Measurements from ENCODE around the gene PRR19. TPM values are rescaled to one million over a fixed set of nuclear protein-coding genes. Genes with fewer than 3 reads are reported as not detected.

PRR19 gene
- total and polyA plus RNA-seq, 7 experiments from 2014 or later = 0.32 to 0.68 (median 0.44) TPM; not detected in 1

DNA sequence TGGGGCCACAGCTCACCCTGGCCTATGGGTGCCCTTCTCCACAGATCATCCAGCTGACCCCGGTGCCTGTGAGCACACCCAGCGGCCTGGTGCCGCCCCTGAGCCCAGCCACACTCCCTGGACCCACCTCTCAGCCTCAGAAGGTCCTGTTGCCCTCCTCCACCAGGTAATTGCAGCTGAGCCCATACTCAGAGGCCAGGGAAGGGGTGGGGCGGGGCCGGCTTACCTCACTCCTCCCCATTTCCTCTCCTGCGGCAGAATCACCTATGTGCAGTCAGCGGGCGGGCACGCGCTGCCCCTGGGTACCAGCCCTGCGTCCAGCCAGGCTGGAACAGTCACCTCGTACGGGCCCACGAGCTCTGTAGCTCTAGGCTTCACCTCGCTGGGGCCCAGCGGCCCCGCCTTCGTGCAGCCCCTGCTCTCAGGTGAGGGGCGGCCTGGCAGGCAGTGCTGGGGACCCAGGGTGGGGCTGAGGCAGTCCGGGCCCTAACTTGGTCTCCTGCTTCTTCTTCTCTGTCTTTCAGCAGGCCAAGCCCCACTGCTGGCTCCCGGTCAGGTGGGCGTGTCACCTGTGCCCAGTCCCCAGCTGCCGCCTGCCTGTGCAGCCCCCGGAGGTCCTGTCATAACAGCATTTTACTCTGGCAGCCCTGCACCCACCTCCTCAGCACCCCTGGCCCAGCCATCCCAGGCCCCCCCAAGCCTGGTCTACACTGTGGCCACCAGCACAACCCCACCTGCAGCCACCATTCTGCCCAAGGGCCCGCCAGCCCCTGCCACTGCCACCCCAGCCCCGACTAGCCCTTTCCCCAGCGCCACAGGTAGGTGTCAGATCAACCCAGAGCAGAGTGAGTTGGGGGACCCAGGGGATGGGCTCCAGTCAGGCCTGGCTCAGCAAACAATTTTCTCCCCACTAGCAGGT is 9.6 kb upstream of the PRR19 start:
- POLR2A ChIA-PET = interaction anchor here (1.3 kb wide), 1 partner anchor 15 kb away, joined by 3 read pairs; no protein-coding TSS in a partner anchor
- H3K36me3 ChIP-seq (ENCODE audit: control insufficient read depth in 2 of 3, insufficient read depth in 3 of 3, low read length in 3 of 3) = peaks cover 0 to 86% (median 10%) of the 10 kb centered on the region in 3 experiments
- Mint-ChIP-seq H3K9me3 (peaks cover 0 to 2% (median 0%) of the 10 kb centered on the region in 11 donors), H3K27me3 (no peaks in the 10 kb centered on the region), H3K27ac (peak overlapping the region in 5 of 9 donors; percentile 10 to 76 (median 46)), H3K4me3 (peak overlapping the region in 1 of 10 donors; percentile 50), H3K4me1 (peaks cover 8 to 16% (median 11%) of the 10 kb centered on the region in 7 donors), H3K36me3 (peaks cover 0 to 11% (median 8%) of the 10 kb centered on the region in 5 donors)
- no peak overlapping the region for H3K27ac ChIP-seq (ENCODE audit: low read depth, low read length)
- H3K27me3 ChIP-seq (ENCODE audit: control insufficient read depth in 2 of 2, insufficient read depth in 2 of 2, low read length in 2 of 2) = no peaks in the 10 kb centered on the region
- ATAC-seq = no peak
- H3K9me3 ChIP-seq (ENCODE audit: control insufficient read depth in 2 of 3, low read length in 3 of 3) = no peaks in the 10 kb centered on the region
- H3K4me3 ChIP-seq (ENCODE audit: low read length) = no peak overlapping the region
- CTCF ChIA-PET = no interaction called here
- DNase-seq = no peak
- H3K4me1 ChIP-seq (ENCODE audit: control insufficient read depth in 2 of 2, insufficient read depth in 2 of 2, low read length in 2 of 2) = peaks cover 0 to 8% of the 10 kb centered on the region in 2 donors
- intact Hi-C loops (cut with micrococcal nuclease) = no loop called here

DNA sequence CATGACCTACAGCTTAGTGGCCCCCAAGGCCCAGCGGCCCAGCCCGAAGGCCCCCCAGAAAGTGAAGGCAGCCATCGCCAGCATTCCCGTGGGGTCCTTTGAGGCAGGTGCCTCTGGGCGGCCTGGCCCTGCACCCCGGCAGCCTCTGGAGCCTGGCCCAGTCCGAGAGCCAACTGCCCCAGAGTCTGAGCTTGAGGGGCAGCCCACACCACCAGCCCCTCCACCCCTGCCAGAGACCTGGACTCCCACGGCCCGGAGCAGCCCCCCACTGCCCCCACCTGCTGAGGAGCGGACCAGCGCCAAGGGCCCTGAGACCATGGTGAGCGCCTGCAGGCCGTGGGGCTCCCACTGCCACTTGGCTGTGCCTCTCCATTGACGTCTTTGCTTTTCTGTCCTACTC is 9.0 kb upstream of the PRR19 start:
- no peak overlapping the region for H3K4me3 ChIP-seq (ENCODE audit: low read length)
- H3K36me3 ChIP-seq (ENCODE audit: control insufficient read depth in 2 of 3, insufficient read depth in 3 of 3, low read length in 3 of 3) = peaks cover 0 to 80% (median 6%) of the 10 kb centered on the region in 3 experiments
- no peaks in the 10 kb centered on the region for H3K9me3 ChIP-seq (ENCODE audit: control insufficient read depth in 2 of 3, low read length in 3 of 3)
- ChIA-PET CTCF (interaction anchor here (0.9 to 1.1 kb wide), 2 partner anchors 182 to 185 kb away, joined by 3 to 5 read pairs; no protein-coding TSS in a partner anchor), POLR2A (no interaction called here)
- H3K27me3 ChIP-seq (ENCODE audit: control insufficient read depth in 2 of 2, insufficient read depth in 2 of 2, low read length in 2 of 2) = no peaks in the 10 kb centered on the region
- peak overlapping the region in 2 of 9 donors; percentile 46 to 71 for H3K27ac Mint-ChIP-seq
- no peak overlapping the region for H3K4me3 Mint-ChIP-seq
- H3K27me3 Mint-ChIP-seq = no peaks in the 10 kb centered on the region
- H3K36me3 Mint-ChIP-seq = peaks cover 0 to 11% (median 8%) of the 10 kb centered on the region in 5 donors
- H3K4me1 Mint-ChIP-seq = peaks cover 8 to 16% (median 11%) of the 10 kb centered on the region in 7 donors
- intact Hi-C loops (cut with micrococcal nuclease) = no loop called here
- H3K27ac ChIP-seq (ENCODE audit: low read depth, low read length) = no peak overlapping the region
- H3K9me3 Mint-ChIP-seq = peaks cover 0 to 2% (median 0%) of the 10 kb centered on the region in 11 donors
- no peak for ATAC-seq
- DNase-seq = no peak
- peaks cover 0 to 8% of the 10 kb centered on the region in 2 donors for H3K4me1 ChIP-seq (ENCODE audit: control insufficient read depth in 2 of 2, insufficient read depth in 2 of 2, low read length in 2 of 2)

DNA sequence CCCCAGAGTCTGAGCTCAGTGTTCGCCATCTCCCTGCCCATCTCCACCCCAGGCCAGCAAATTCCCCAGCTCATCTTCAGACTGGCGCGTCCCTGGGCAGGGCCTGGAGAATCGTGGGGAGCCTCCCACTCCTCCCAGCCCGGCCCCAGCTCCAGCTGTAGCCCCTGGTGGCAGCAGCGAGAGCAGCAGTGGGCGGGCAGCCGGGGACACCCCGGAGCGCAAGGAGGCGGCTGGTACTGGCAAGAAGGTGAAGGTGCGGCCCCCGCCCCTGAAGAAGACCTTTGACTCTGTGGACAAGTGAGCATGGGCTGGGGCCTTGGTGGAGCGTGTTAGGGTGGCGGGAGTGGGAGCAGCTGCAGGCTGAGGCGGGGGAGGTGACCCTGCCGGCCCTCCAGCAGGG is 8.4 kb upstream of the PRR19 start:
- H3K9me3 Mint-ChIP-seq = peaks cover 0 to 2% (median 0%) of the 10 kb centered on the region in 11 donors
- Histone ChIP-seq H3K27ac (ENCODE audit: low read depth, low read length) (no peak overlapping the region), H3K27me3 (ENCODE audit: control insufficient read depth in 2 of 2, insufficient read depth in 2 of 2, low read length in 2 of 2) (no peaks in the 10 kb centered on the region), H3K4me3 (ENCODE audit: low read length) (no peak overlapping the region), H3K9me3 (ENCODE audit: control insufficient read depth in 2 of 3, low read length in 3 of 3) (no peaks in the 10 kb centered on the region), H3K4me1 (ENCODE audit: control insufficient read depth in 2 of 2, insufficient read depth in 2 of 2, low read length in 2 of 2) (peaks cover 0 to 8% of the 10 kb centered on the region in 2 donors), H3K36me3 (ENCODE audit: control insufficient read depth in 2 of 3, insufficient read depth in 3 of 3, low read length in 3 of 3) (peaks cover 0 to 74% (median 0%) of the 10 kb centered on the region in 3 experiments)
- CTCF ChIA-PET = interaction anchor here (0.9 to 1.1 kb wide), 2 partner anchors 183 to 186 kb away, joined by 3 to 5 read pairs; no protein-coding TSS in a partner anchor
- DNase-seq (no peak), ATAC-seq (no peak)
- H3K27me3 Mint-ChIP-seq = no peaks in the 10 kb centered on the region
- no peak overlapping the region for H3K4me3 Mint-ChIP-seq
- H3K4me1 Mint-ChIP-seq = peaks cover 8 to 16% (median 11%) of the 10 kb centered on the region in 7 donors
- peak overlapping the region in 1 of 9 donors; percentile 71 for H3K27ac Mint-ChIP-seq
- H3K36me3 Mint-ChIP-seq = peaks cover 0 to 11% (median 8%) of the 10 kb centered on the region in 5 donors
- POLR2A ChIA-PET = no interaction called here
- intact Hi-C loops (cut with micrococcal nuclease) = no loop called here

DNA sequence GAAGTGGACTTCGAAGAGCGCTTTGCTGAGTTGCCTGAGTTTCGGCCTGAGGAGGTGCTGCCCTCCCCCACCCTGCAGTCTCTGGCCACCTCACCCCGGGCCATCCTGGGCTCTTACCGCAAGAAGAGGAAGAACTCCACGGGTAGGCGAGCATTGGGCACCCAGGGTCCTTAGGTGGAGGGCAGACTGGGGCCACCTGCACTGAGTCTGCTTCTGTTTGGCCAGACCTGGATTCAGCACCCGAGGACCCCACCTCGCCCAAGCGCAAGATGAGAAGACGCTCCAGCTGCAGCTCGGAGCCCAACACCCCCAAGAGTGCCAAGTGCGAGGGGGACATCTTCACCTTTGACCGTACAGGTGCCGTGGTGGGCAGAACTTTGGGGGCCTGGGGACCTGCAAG is 8.0 kb upstream of the PRR19 start:
- Mint-ChIP-seq H3K27ac (peak overlapping the region in 1 of 9 donors; percentile 18), H3K27me3 (no peaks in the 10 kb centered on the region), H3K4me1 (peaks cover 8 to 16% (median 11%) of the 10 kb centered on the region in 7 donors), H3K4me3 (no peak overlapping the region), H3K9me3 (peaks cover 0 to 2% (median 0%) of the 10 kb centered on the region in 11 donors), H3K36me3 (peaks cover 0 to 11% (median 8%) of the 10 kb centered on the region in 5 donors)
- no peak overlapping the region for H3K4me3 ChIP-seq (ENCODE audit: low read length)
- no peaks in the 10 kb centered on the region for H3K27me3 ChIP-seq (ENCODE audit: control insufficient read depth in 2 of 2, insufficient read depth in 2 of 2, low read length in 2 of 2)
- H3K4me1 ChIP-seq (ENCODE audit: control insufficient read depth in 2 of 2, insufficient read depth in 2 of 2, low read length in 2 of 2) = peaks cover 0 to 8% of the 10 kb centered on the region in 2 donors
- ATAC-seq (no peak), DNase-seq (no peak)
- peaks cover 0 to 70% (median 0%) of the 10 kb centered on the region in 3 experiments for H3K36me3 ChIP-seq (ENCODE audit: control insufficient read depth in 2 of 3, insufficient read depth in 3 of 3, low read length in 3 of 3)
- H3K9me3 ChIP-seq (ENCODE audit: control insufficient read depth in 2 of 3, low read length in 3 of 3) = no peaks in the 10 kb centered on the region
- no peak overlapping the region for H3K27ac ChIP-seq (ENCODE audit: low read depth, low read length)
- CTCF ChIA-PET = interaction anchor here (0.6 to 1.1 kb wide), 3 partner anchors 183 to 186 kb away, joined by 3 to 5 read pairs (median 3); no protein-coding TSS in a partner anchor
- POLR2A ChIA-PET = no interaction called here
- intact Hi-C loops (cut with micrococcal nuclease) = no loop called here

DNA sequence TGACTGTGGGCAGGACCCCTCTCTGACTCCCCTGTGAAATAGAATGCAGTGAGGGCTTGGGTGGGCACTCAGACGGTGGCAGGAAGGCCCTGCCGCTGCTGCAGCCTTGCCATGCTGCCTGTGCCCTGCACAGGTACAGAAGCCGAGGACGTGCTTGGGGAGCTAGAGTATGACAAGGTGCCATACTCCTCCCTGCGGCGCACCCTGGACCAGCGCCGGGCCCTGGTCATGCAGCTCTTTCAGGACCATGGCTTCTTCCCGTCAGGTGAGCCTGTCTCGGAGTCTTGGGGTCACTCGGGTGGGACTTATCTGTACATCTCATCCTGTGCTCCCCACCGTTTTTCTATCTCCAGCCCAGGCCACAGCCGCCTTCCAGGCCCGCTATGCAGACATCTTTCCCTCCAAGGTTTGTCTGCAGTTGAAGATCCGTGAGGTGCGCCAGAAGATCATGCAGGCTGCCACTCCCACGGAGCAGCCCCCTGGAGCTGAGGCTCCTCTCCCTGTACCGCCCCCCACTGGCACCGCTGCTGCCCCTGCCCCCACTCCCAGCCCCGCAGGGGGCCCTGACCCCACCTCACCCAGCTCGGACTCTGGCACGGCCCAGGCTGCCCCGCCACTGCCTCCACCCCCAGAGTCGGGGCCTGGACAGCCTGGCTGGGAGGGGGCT is 7.3 kb upstream of the PRR19 start:
- Mint-ChIP-seq H3K9me3 (peaks cover 0 to 2% (median 0%) of the 10 kb centered on the region in 11 donors), H3K4me1 (peaks cover 8 to 16% (median 11%) of the 10 kb centered on the region in 7 donors), H3K36me3 (peaks cover 0 to 11% (median 8%) of the 10 kb centered on the region in 5 donors), H3K27me3 (no peaks in the 10 kb centered on the region), H3K27ac (peak overlapping the region in 1 of 9 donors; percentile 18), H3K4me3 (no peak overlapping the region)
- Histone ChIP-seq H3K27ac (ENCODE audit: low read depth, low read length) (no peak overlapping the region), H3K4me3 (ENCODE audit: low read length) (no peak overlapping the region), H3K27me3 (ENCODE audit: control insufficient read depth in 2 of 2, insufficient read depth in 2 of 2, low read length in 2 of 2) (no peaks in the 10 kb centered on the region), H3K4me1 (ENCODE audit: control insufficient read depth in 2 of 2, insufficient read depth in 2 of 2, low read length in 2 of 2) (peaks cover 0 to 8% of the 10 kb centered on the region in 2 donors), H3K9me3 (ENCODE audit: control insufficient read depth in 2 of 3, low read length in 3 of 3) (no peaks in the 10 kb centered on the region), H3K36me3 (ENCODE audit: control insufficient read depth in 2 of 3, insufficient read depth in 3 of 3, low read length in 3 of 3) (peaks cover 0 to 63% (median 0%) of the 10 kb centered on the region in 3 experiments)
- ChIA-PET CTCF (interaction anchor here (0.6 to 1.3 kb wide), 4 partner anchors 44 to 185 kb away, joined by 3 to 4 read pairs (median 3); no protein-coding TSS in a partner anchor), POLR2A (no interaction called here)
- DNase-seq (no peak), ATAC-seq (no peak)
- intact Hi-C loops (cut with micrococcal nuclease) = no loop called here

DNA sequence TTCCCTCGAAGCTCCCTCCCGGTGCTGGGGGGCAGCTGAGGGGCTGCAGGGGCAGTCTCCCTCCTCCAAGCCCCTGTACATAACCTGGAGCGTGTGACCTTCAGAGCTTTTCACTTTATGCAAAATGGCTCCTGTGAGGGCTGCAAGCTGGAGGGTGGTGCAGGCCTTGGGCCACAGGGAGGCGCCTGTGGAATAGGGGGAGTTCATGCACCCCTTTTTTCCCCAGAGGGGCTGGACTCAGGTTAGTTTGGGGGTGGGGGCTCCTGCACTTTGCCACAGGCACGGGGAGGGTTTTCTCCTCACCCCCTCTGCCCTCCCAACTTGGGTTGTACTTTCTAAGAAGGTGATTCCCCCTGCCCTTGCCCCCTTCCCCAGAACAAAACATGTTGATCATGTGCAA is 6.6 kb upstream of the PRR19 start:
- Mint-ChIP-seq H3K27me3 (no peaks in the 10 kb centered on the region), H3K4me1 (peaks cover 8 to 18% (median 11%) of the 10 kb centered on the region in 7 donors), H3K27ac (peak overlapping the region in 3 of 9 donors; percentile 11 to 68 (median 59)), H3K36me3 (peaks cover 0 to 13% (median 8%) of the 10 kb centered on the region in 5 donors), H3K9me3 (peaks cover 0 to 2% (median 0%) of the 10 kb centered on the region in 11 donors), H3K4me3 (peak overlapping the region in 1 of 10 donors; percentile 32)
- no peaks in the 10 kb centered on the region for H3K9me3 ChIP-seq (ENCODE audit: control insufficient read depth in 2 of 3, low read length in 3 of 3)
- no peak for DNase-seq
- intact Hi-C loops (cut with micrococcal nuclease) = no loop called here
- ChIA-PET CTCF (interaction anchor here (0.7 to 2.1 kb wide), 7 partner anchors 10 to 187 kb away, joined by 3 to 8 read pairs (median 4); partner anchors contain the start of gene POU2F2), POLR2A (interaction anchor here (1.6 kb wide), 1 partner anchor 51 kb away, joined by 4 read pairs; no protein-coding TSS in a partner anchor)
- H3K36me3 ChIP-seq (ENCODE audit: control insufficient read depth in 2 of 3, insufficient read depth in 3 of 3, low read length in 3 of 3) = peaks cover 0 to 61% (median 0%) of the 10 kb centered on the region in 3 experiments
- no peak for ATAC-seq
- H3K27ac ChIP-seq (ENCODE audit: low read depth, low read length) = no peak overlapping the region
- H3K4me3 ChIP-seq (ENCODE audit: low read length) = no peak overlapping the region
- no peaks in the 10 kb centered on the region for H3K27me3 ChIP-seq (ENCODE audit: control insufficient read depth in 2 of 2, insufficient read depth in 2 of 2, low read length in 2 of 2)
- H3K4me1 ChIP-seq (ENCODE audit: control insufficient read depth in 2 of 2, insufficient read depth in 2 of 2, low read length in 2 of 2) = peaks cover 0 to 8% of the 10 kb centered on the region in 2 donors
